CD8-positive, alpha-beta memory T cell (primary cell): ENCODE data around the gene SMYD3. TPM values are rescaled to one million over a fixed set of nuclear protein-coding genes. Genes with fewer than 3 reads are reported as not detected.

ENCODE experiments used
- CTCF ChIA-PET: fragments of 350-600 bp; sonication (Branson Sonifier 250); formaldehyde crosslinking; loops from one replicate; lab custom pipeline; 2021; ENCODE audit warnings: antibody characterized with exemption; lab: Charles Lee
- POLR2A ChIA-PET: fragments of 350-600 bp; sonication (Branson Sonifier 250); formaldehyde crosslinking; loops from one replicate; lab custom pipeline; 2021; ENCODE audit warnings: antibody characterized with exemption; lab: Charles Lee
- DNase-seq, 5 donors: peaks; one replicate each; pipeline versions ENCODE4 v3.0.0 to v3.0.0-alpha.2; 2020 to 2022; ENCODE audit warnings: mixed read lengths in 1 of 5
- H3K27ac ChIP-seq: one replicate; pipeline ENCODE4 v1.7.0; 2013; ENCODE audit warnings: low read depth, mild to moderate bottlenecking, low read length, moderate library complexity
- H3K27me3 ChIP-seq: 2 replicates; pipeline ENCODE4 v1.7.0; 2013; ENCODE audit warnings: low read length, mild to moderate bottlenecking; ENCODE audit not compliant: insufficient read depth, poor library complexity, severe bottlenecking
- H3K36me3 ChIP-seq: 2 replicates; pipeline ENCODE4 v1.7.0; 2013; ENCODE audit warnings: mild to moderate bottlenecking, low read length, moderate library complexity; ENCODE audit not compliant: insufficient read depth
- H3K4me1 ChIP-seq: 2 replicates; pipeline ENCODE4 v1.7.0; 2013; ENCODE audit warnings: mild to moderate bottlenecking, low read length, moderate library complexity; ENCODE audit not compliant: insufficient read depth
- H3K4me3 ChIP-seq: 2 replicates; pipeline ENCODE4 v1.7.0; 2013; ENCODE audit warnings: mild to moderate bottlenecking, low read length
- H3K9me3 ChIP-seq: 2 replicates; pipeline ENCODE4 v1.7.0; 2013; ENCODE audit warnings: mild to moderate bottlenecking, low read length
- H3K27ac Mint-ChIP-seq, 8 donors: one replicate each; pipeline ENCODE4 v1.8.0; 2020 to 2021; ENCODE audit warnings: mixed read lengths in 8 of 8, mild to moderate bottlenecking in 6 of 8, inconsistent platforms in 3 of 8, moderate library complexity in 3 of 8
- H3K27me3 Mint-ChIP-seq, 2 donors: one replicate each; pipeline ENCODE4 v1.8.0; 2020 to 2021; ENCODE audit warnings: mixed read lengths in 2 of 2, mild to moderate bottlenecking in 1 of 2, moderate library complexity in 1 of 2
- H3K36me3 Mint-ChIP-seq, 3 donors: one replicate each; pipeline ENCODE4 v1.8.0; 2020 to 2021; ENCODE audit warnings: mixed read lengths in 3 of 3, inconsistent platforms in 1 of 3, mild to moderate bottlenecking in 1 of 3
- H3K4me1 Mint-ChIP-seq, 3 donors: one replicate each; pipeline ENCODE4 v1.8.0; 2020 to 2021; ENCODE audit warnings: mixed read lengths in 3 of 3, inconsistent platforms in 1 of 3, mild to moderate bottlenecking in 1 of 3
- H3K4me3 Mint-ChIP-seq, 7 donors: one replicate each; pipeline ENCODE4 v1.8.0; 2020 to 2021; ENCODE audit warnings: mixed read lengths in 7 of 7, mild to moderate bottlenecking in 6 of 7, moderate library complexity in 4 of 7, inconsistent platforms in 2 of 7
- H3K9me3 Mint-ChIP-seq, 5 donors: one replicate each; pipeline ENCODE4 v1.8.0; 2020 to 2022; ENCODE audit warnings: mixed read lengths in 5 of 5, mild to moderate bottlenecking in 3 of 5, moderate library complexity in 2 of 5, inconsistent platforms in 1 of 5
- polyA plus RNA-seq: library from polyadenylated mRNA; unstranded; fragments of 300-500 nt; fragmentation: Illumina TruSeq; gene quantifications from one replicate; pipeline ENCODE4 v1.2.3, GENCODE V29; 2021
- total RNA-seq, 2 experiments: library from RNA; stranded (reverse); gene quantifications; one replicate each; pipeline ENCODE4 v1.2.3, GENCODE V29; 2021

The SMYD3 gene
- total and polyA plus RNA-seq, 3 experiments from 2014 or later: 12.4 to 31.7 (median 14.5) TPM

- ChIA-PET POLR2A (no interaction called here), CTCF (interaction anchor here (0.9 kb wide), 1 partner anchor 11 kb away, joined by 3 read pairs; no protein-coding TSS in a partner anchor)
- H3K27ac Mint-ChIP-seq: no peak overlapping the region
- Histone ChIP-seq H3K9me3 (no peaks in the 10 kb centered on the region), H3K4me1 (peaks cover 7% of the 10 kb centered on the region), H3K27ac (no peak overlapping the region), H3K27me3 (no peaks in the 10 kb centered on the region), H3K4me3 (no peak overlapping the region), H3K36me3 (no peaks in the 10 kb centered on the region)
- DNase-seq: no peak
- H3K9me3 Mint-ChIP-seq: peaks cover 0 to 2% (median 0%) of the 10 kb centered on the region in 5 donors
- H3K4me1 Mint-ChIP-seq: peaks cover 26 to 35% (median 30%) of the 10 kb centered on the region in 3 donors
- H3K27me3 Mint-ChIP-seq: no peaks in the 10 kb centered on the region
- peaks cover 0 to 8% (median 0%) of the 10 kb centered on the region in 3 donors for H3K36me3 Mint-ChIP-seq
- H3K4me3 Mint-ChIP-seq: no peak overlapping the region
These were observed 2.0 kb upstream of the SMYD3 start for GRCh38 chr1:246508897-246509688.

- no peaks in the 10 kb centered on the region for H3K9me3 ChIP-seq
- H3K27me3 ChIP-seq: no peaks in the 10 kb centered on the region
- peaks cover 7% of the 10 kb centered on the region for H3K4me1 ChIP-seq
- H3K4me3 ChIP-seq: peak overlapping the region; percentile 90
- peaks cover 35 to 37% (median 37%) of the 10 kb centered on the region in 3 donors for H3K4me1 Mint-ChIP-seq
- H3K4me3 Mint-ChIP-seq: peak overlapping the region; percentile 90 to 97 (median 96)
- no peaks in the 10 kb centered on the region for H3K36me3 ChIP-seq
- H3K36me3 Mint-ChIP-seq: peaks cover 0 to 9% (median 0%) of the 10 kb centered on the region in 3 donors
- no peaks in the 10 kb centered on the region for H3K9me3 Mint-ChIP-seq
- no peaks in the 10 kb centered on the region for H3K27me3 Mint-ChIP-seq
- no peak for DNase-seq
- peak overlapping the region; percentile 73 to 91 (median 84) for H3K27ac Mint-ChIP-seq
- ChIA-PET POLR2A (interaction anchor here (0.6 to 1.3 kb wide), 2 partner anchors 59 to 1672 kb away, joined by 3 read pairs; partner anchors contain the start of genes CNST and TFB2M), CTCF (interaction anchor here (1.0 to 2.7 kb wide), 2 partner anchors 9 to 60 kb away, joined by 3 to 7 read pairs; partner anchors contain the start of gene CNST)
- H3K27ac ChIP-seq: peak overlapping the region; percentile 46
These were observed 759 bp downstream of the SMYD3 start for GRCh38 chr1:246506367-246506673.

DNA sequence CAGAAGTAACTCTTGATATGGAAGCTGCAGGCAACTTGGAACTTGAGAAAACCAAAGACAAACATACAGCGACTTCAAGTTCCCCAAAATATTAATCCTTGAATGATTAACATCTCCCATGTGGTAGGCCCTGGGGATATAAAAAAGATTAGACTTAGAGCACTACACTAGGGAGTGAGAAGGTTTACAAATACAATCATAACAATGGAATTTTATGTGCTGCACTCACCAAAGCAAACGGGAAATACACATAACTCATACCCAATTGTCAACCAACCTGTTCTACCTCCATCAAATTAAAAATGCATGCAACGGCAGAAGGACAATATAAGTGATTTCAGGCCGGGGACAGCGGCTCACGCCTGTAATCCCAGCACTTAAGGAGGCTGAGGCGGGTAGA lies 3.7 kb downstream of the SMYD3 start:
- Histone ChIP-seq H3K4me1 (peaks cover 7% of the 10 kb centered on the region), H3K9me3 (no peaks in the 10 kb centered on the region), H3K27me3 (no peaks in the 10 kb centered on the region), H3K27ac (no peak overlapping the region), H3K4me3 (no peak overlapping the region), H3K36me3 (no peaks in the 10 kb centered on the region)
- no peak for DNase-seq
- Mint-ChIP-seq H3K36me3 (peaks cover 0 to 9% (median 0%) of the 10 kb centered on the region in 3 donors), H3K9me3 (no peaks in the 10 kb centered on the region), H3K27ac (peak overlapping the region in 1 of 8 donors; percentile 59), H3K27me3 (no peaks in the 10 kb centered on the region), H3K4me1 (peaks cover 36 to 42% (median 40%) of the 10 kb centered on the region in 3 donors), H3K4me3 (peak overlapping the region in 1 of 7 donors; percentile 35)
- ChIA-PET POLR2A (no interaction called here), CTCF (no interaction called here)

- Histone ChIP-seq H3K36me3 (no peaks in the 10 kb centered on the region), H3K27me3 (no peaks in the 10 kb centered on the region), H3K4me3 (no peak overlapping the region), H3K9me3 (no peaks in the 10 kb centered on the region), H3K4me1 (no peaks in the 10 kb centered on the region), H3K27ac (no peak overlapping the region)
- Mint-ChIP-seq H3K4me1 (peaks cover 16 to 24% (median 20%) of the 10 kb centered on the region in 3 donors), H3K27me3 (no peaks in the 10 kb centered on the region), H3K9me3 (no peaks in the 10 kb centered on the region), H3K27ac (peak overlapping the region in 3 of 8 donors; percentile 36 to 72 (median 68)), H3K36me3 (peaks cover 0 to 2% (median 2%) of the 10 kb centered on the region in 3 donors), H3K4me3 (no peak overlapping the region)
- ChIA-PET CTCF (interaction anchor here (0.7 to 1.6 kb wide), 4 partner anchors 9 to 203 kb away, joined by 3 to 11 read pairs (median 5); partner anchors contain the start of gene SMYD3), POLR2A (no interaction called here)
- peak in 2 of 5 donors; percentile 59 to 64 for DNase-seq
These were observed 9.7 kb downstream of the SMYD3 start for GRCh38 chr1:246497331-246497915.

DNA sequence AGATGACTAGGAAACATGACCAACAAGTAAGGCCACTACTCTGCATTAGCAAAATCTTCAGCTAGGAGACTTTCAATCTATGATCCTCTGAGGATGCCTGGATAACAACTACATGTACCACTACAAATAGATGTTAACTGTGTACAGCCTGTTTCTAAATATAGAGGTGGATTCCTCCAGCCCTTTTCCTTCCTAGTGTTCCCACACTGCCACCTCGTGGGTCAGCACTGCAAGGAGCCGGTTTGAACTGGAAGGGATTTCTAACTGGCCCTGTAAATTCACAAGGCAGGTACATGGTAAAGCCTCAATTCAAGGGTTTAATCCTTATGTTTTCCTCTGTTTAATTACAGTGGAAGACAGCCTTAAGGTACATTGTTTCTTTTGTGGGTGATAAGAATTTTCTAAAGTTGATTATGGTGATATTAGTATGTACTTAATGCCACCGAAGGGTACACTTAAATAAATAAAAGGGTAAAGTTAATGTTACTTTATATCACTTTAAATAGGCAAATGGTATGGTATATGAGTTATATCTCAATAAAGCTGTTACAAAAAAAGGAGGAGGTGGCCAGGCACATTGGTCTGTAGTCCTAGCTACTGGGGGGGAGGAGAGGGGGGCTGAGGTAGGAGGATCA lies 14.4 kb downstream of the SMYD3 start:
- ChIA-PET POLR2A (no interaction called here), CTCF (interaction anchor here (0.6 to 1.5 kb wide), 2 partner anchors 15 to 203 kb away, joined by 3 to 4 read pairs; partner anchors contain the start of gene SMYD3)
- Histone ChIP-seq H3K4me3 (no peak overlapping the region), H3K36me3 (no peaks in the 10 kb centered on the region), H3K27ac (no peak overlapping the region), H3K27me3 (no peaks in the 10 kb centered on the region), H3K9me3 (no peaks in the 10 kb centered on the region), H3K4me1 (no peaks in the 10 kb centered on the region)
- Mint-ChIP-seq H3K36me3 (peaks cover 0 to 6% (median 3%) of the 10 kb centered on the region in 3 donors), H3K4me1 (peaks cover 7 to 18% (median 11%) of the 10 kb centered on the region in 3 donors), H3K4me3 (no peak overlapping the region), H3K9me3 (no peaks in the 10 kb centered on the region), H3K27ac (no peak overlapping the region), H3K27me3 (no peaks in the 10 kb centered on the region)
- DNase-seq: no peak

DNA sequence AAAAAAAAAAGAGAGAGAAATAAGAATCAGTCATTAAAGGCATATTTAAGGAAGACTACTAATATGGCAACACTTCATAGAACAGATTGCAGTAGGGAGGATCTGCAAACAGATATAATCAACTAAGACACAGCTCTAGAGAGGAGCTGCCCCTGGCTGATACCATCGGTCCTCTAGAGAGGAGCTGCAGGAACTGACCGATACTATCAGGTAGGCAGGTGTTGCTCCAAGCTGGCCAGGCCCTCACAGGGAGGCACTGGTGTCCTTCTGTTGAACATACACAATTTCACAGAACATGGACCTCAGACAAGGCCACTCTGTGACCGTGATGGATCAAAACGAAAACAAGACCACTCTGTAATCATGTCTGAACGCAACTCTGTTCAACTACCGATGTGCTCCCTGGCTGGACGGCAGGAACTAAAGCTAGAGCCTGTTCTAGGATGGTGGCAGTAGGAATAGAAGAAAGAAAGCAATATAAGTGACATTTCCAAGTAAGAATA lies 15.5 kb downstream of the SMYD3 start:
- Mint-ChIP-seq H3K27me3 (no peaks in the 10 kb centered on the region), H3K27ac (no peak overlapping the region), H3K4me3 (no peak overlapping the region), H3K4me1 (peaks cover 8 to 21% (median 9%) of the 10 kb centered on the region in 3 donors), H3K36me3 (peaks cover 0 to 6% (median 3%) of the 10 kb centered on the region in 3 donors), H3K9me3 (no peaks in the 10 kb centered on the region)
- DNase-seq: no peak
- Histone ChIP-seq H3K4me3 (no peak overlapping the region), H3K4me1 (no peaks in the 10 kb centered on the region), H3K27ac (no peak overlapping the region), H3K27me3 (no peaks in the 10 kb centered on the region), H3K36me3 (no peaks in the 10 kb centered on the region), H3K9me3 (no peaks in the 10 kb centered on the region)
- CTCF ChIA-PET: interaction anchor here (1.5 kb wide), 1 partner anchor 16 kb away, joined by 4 read pairs; the partner anchor contains the start of gene SMYD3
- POLR2A ChIA-PET: interaction anchor here (0.7 kb wide), 1 partner anchor 189 kb away, joined by 3 read pairs; no protein-coding TSS in a partner anchor

DNA sequence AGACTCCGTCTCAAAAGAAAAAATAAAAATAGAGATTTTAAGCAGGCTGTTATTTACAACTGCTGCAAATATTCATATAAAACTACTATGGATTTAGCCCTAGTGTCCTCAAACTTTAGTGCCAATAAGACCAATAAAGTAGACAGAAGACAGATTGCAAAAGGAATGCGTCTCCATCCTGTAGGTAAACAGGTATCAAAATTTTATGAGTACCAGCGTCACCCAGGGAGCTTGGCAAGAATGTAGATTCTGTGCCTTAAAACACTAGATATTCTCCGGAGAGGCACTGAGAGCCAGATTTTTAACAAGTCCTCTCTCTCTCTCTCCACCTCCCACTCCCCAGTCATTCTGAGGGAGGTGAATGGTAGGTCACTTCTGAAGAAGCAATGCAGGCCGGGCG lies 18.4 kb downstream of the SMYD3 start:
- H3K27ac ChIP-seq: no peak overlapping the region
- Mint-ChIP-seq H3K36me3 (peaks cover 0 to 6% (median 2%) of the 10 kb centered on the region in 3 donors), H3K9me3 (no peaks in the 10 kb centered on the region), H3K27me3 (no peaks in the 10 kb centered on the region), H3K4me1 (peaks cover 15 to 26% (median 17%) of the 10 kb centered on the region in 3 donors), H3K27ac (no peak overlapping the region), H3K4me3 (no peak overlapping the region)
- no peaks in the 10 kb centered on the region for H3K36me3 ChIP-seq
- ChIA-PET POLR2A (no interaction called here), CTCF (no interaction called here)
- no peak for DNase-seq
- H3K4me1 ChIP-seq: no peaks in the 10 kb centered on the region
- H3K27me3 ChIP-seq: no peaks in the 10 kb centered on the region
- no peaks in the 10 kb centered on the region for H3K9me3 ChIP-seq
- no peak overlapping the region for H3K4me3 ChIP-seq
